HepG2 (cell line): Measurements from ENCODE around the gene DUSP16. TPM values are rescaled to one million over a fixed set of nuclear protein-coding genes. Genes with fewer than 3 reads are reported as not detected.
A peak's percentile ranks its signal among the peaks of the same experiment; 100 is the strongest.

Experiments used
- CAMTA2 ChIP-seq: sonication (generic); formaldehyde crosslinking; IDR thresholded peaks from 2 replicates; pipeline ENCODE4 v1.4.0; 2020; ENCODE audit warnings: mild to moderate bottlenecking, missing genetic modification reagents, borderline replicate concordance
- CHD2 ChIP-seq: IDR thresholded peaks from 2 replicates; pipeline ENCODE4 v1.6.1; 2011; ENCODE audit warnings: low read depth, low read length, improper control_type of control experiment
- ETV5 ChIP-seq: IDR thresholded peaks from 2 replicates; pipeline ENCODE4 v1.6.1; 2018; ENCODE audit warnings: missing biosample characterization, missing genetic modification reagents, inconsistent platforms, borderline replicate concordance
- FOXO1 ChIP-seq: sonication (generic); formaldehyde crosslinking; IDR thresholded peaks from 2 replicates; pipeline ENCODE4 v1.4.0; 2020; ENCODE audit warnings: missing genetic modification reagents
- KLF11 ChIP-seq: IDR thresholded peaks from 2 replicates; pipeline ENCODE4 v1.6.1; 2016; ENCODE audit warnings: missing compliant biosample characterization
- NAIF1 ChIP-seq: sonication (generic); formaldehyde crosslinking; IDR thresholded peaks from 2 replicates; pipeline ENCODE4 v1.5.0; 2020; ENCODE audit warnings: mild to moderate bottlenecking, missing genetic modification reagents, borderline replicate concordance
- NFE2L1 ChIP-seq: sonication (generic); formaldehyde crosslinking; IDR thresholded peaks from 2 replicates; pipeline ENCODE4 v1.4.0; 2020; ENCODE audit warnings: missing genetic modification reagents, mild to moderate bottlenecking, borderline replicate concordance
- NR2F2 ChIP-seq: IDR thresholded peaks from 2 replicates; pipeline ENCODE4 v1.6.1; 2012; ENCODE audit warnings: low read depth, inconsistent platforms, borderline replicate concordance
- PRDM4 ChIP-seq: sonication (generic); formaldehyde crosslinking; IDR thresholded peaks from 2 replicates; pipeline ENCODE4 v1.9.0; 2021; ENCODE audit warnings: missing genetic modification reagents, borderline replicate concordance
- SRSF4 ChIP-seq: fragments of 200-400 bp; formaldehyde crosslinking; IDR thresholded peaks from one replicate; pipeline ENCODE4 v1.6.1; 2018; ENCODE audit warnings: mild to moderate bottlenecking, low read depth, low read length, moderate library complexity; ENCODE audit not compliant: poor library complexity, severe bottlenecking
- SRSF9 ChIP-seq: fragments of 200-400 bp; formaldehyde crosslinking; IDR thresholded peaks from 2 replicates; pipeline ENCODE4 v1.6.1; 2018; ENCODE audit warnings: borderline replicate concordance, mild to moderate bottlenecking, low read depth, low read length; ENCODE audit not compliant: insufficient read depth, poor library complexity, severe bottlenecking
- THAP7 ChIP-seq: sonication (generic); formaldehyde crosslinking; IDR thresholded peaks from 2 replicates; pipeline ENCODE4 v1.8.1; 2023; ENCODE audit warnings: mild to moderate bottlenecking, missing genetic modification reagents
- ZMYM3 ChIP-seq: sonication (generic); formaldehyde crosslinking; IDR thresholded peaks from 2 replicates; pipeline ENCODE4 v1.5.1; 2020; ENCODE audit warnings: mild to moderate bottlenecking, missing genetic modification reagents
- ZNF24 ChIP-seq: fragments of 450-650 bp; IDR thresholded peaks from 2 replicates; pipeline ENCODE4 v1.6.1; 2017; ENCODE audit warnings: antibody characterized with exemption, mild to moderate bottlenecking
- ZNF263 ChIP-seq: sonication (generic); formaldehyde crosslinking; IDR thresholded peaks from 2 replicates; pipeline ENCODE4 v1.4.0; 2020; ENCODE audit warnings: missing genetic modification reagents
- ZNF605 ChIP-seq: sonication (generic); formaldehyde crosslinking; IDR thresholded peaks from 2 replicates; pipeline ENCODE4 v1.8.0; 2022; ENCODE audit warnings: mild to moderate bottlenecking, missing genetic modification reagents
- ZNF713 ChIP-seq: sonication (generic); formaldehyde crosslinking; IDR thresholded peaks from 2 replicates; pipeline ENCODE4 v1.4.0; 2020; ENCODE audit warnings: mild to moderate bottlenecking, missing genetic modification reagents
- ZSCAN30 ChIP-seq: sonication (generic); formaldehyde crosslinking; IDR thresholded peaks from 2 replicates; pipeline ENCODE4 v1.5.0; 2020; ENCODE audit warnings: mild to moderate bottlenecking, missing genetic modification reagents
- polyA plus RNA-seq, 8 experiments: library from polyadenylated mRNA; depleted of rRNA in 3 of 8; stranded (reverse) in 7 of 8; unstranded in 1 of 8; fragments of >200 nt; fragmentation: Illumina TruSeq in 4 of 8; extraction: Trizol in 4 of 8; gene quantifications; 2 replicates each; pipeline versions ENCODE4 v1.2.1 to v1.2.3, GENCODE V29; 2011 to 2016; ENCODE audit warnings: low read depth in 4 of 8, missing spikeins in 1 of 8, mixed read lengths in 1 of 8; ENCODE audit not compliant: insufficient read depth in 1 of 8
- total RNA-seq, 5 experiments: library from RNA; depleted of rRNA; stranded (reverse); fragments of >200 nt; fragmentation: Illumina TruSeq; extraction: Trizol; gene quantifications; 2 replicates each; pipeline ENCODE4 v1.2.3, GENCODE V29; 2016; ENCODE audit warnings: low read depth in 1 of 5
- TF ChIP-seq, protein P1 (sequence below): sonication (generic); formaldehyde crosslinking; IDR thresholded peaks from 2 replicates; pipeline ENCODE4 v1.8.0; 2022; ENCODE audit warnings: mild to moderate bottlenecking, missing genetic modification reagents, moderate library complexity
- TF ChIP-seq, protein P2 (sequence below), 2 experiments: sonication (generic) in 1 of 2; formaldehyde crosslinking in 1 of 2; IDR thresholded peaks; 2 replicates each; pipeline versions ENCODE4 v1.4.0 to v1.6.1; 2016 to 2020; ENCODE audit warnings: borderline replicate concordance in 1 of 2, low read depth in 1 of 2, mild to moderate bottlenecking in 1 of 2, missing genetic modification reagents in 1 of 2

DUSP16 gene
- total and polyA plus RNA-seq, 2 of the 13 experiments (the other 11 are each of a cell fraction or from before 2014, with no cell fraction given), result 45.7 to 46.6 TPM

DNA sequence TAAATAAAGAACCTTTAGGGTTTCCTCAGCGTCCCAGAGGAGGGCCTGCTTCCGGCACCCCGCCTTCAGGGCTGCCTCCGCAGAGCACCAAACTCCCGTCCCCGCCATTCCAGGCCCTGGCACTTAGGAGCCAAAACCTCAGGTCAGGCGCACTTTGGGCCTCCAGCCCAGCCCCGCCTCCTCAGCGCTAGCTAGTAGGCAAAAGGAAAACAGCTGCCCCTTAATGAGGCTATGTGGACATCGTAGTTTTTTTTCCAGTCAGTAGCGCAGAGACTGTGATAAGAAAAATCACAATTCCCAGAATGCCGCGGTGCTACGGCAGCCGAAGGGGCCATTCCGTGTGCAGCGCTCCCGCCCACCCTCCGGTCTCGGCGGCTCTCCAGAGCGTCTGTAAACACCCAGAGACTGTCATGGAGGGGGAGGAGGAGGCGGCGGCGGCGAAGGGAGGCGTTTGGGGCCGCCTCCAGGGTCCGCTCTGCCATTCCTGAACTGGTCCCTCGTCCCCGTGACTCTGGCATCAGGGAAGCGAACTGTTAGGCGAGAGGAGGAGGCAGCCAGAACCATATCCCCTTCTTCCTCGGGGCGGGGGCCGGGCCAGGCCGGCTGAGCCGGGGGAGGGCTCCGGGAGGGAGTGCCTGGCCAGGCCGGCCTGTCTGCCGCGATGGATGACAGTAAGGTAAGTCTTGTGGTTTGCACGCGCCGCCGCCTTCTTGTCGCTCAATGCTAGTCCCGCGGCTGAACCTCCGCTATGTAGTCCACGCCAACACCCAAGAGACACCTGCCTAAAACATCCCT, 49.0 kb upstream of the DUSP16 start, which contains the start of gene CREBL2 (continued):
- TF ChIP-seq, protein P1, sequence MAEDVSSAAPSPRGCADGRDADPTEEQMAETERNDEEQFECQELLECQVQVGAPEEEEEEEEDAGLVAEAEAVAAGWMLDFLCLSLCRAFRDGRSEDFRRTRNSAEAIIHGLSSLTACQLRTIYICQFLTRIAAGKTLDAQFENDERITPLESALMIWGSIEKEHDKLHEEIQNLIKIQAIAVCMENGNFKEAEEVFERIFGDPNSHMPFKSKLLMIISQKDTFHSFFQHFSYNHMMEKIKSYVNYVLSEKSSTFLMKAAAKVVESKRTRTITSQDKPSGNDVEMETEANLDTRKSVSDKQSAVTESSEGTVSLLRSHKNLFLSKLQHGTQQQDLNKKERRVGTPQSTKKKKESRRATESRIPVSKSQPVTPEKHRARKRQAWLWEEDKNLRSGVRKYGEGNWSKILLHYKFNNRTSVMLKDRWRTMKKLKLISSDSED (CRISPR knock-in tag), result no peak
- TF ChIP-seq KLF11 (CRISPR knock-in tag) (no peak), CAMTA2 (CRISPR knock-in tag) (no peak), ETV5 (CRISPR knock-in tag) (peak; percentile 66; the same call in 1 of the 2 replicates), FOXO1 (CRISPR knock-in tag) (peak; percentile 94), NFE2L1 (no peak), ZNF713 (no peak), ZSCAN30 (CRISPR knock-in tag) (peak; percentile 78; the same call in 1 of the 2 replicates), PRDM4 (CRISPR knock-in tag) (no peak), THAP7 (CRISPR knock-in tag) (peak; percentile 82), ZMYM3 (CRISPR knock-in tag) (peak; percentile 71; the same call in 1 of the 2 replicates), ZNF605 (CRISPR knock-in tag) (peak; percentile 93), NAIF1 (CRISPR knock-in tag) (peak; percentile 91), SRSF9 (no peak), SRSF4 (no peak), ZNF263 (CRISPR knock-in tag) (peak; percentile 60; the same call in 1 of the 2 replicates), ZNF24 (0 out of 2 replicates have a peak, but pooled peaks have one; percentile 34), NR2F2 (no peak), CHD2 (peak; percentile 10)
- TF ChIP-seq, protein P2, sequence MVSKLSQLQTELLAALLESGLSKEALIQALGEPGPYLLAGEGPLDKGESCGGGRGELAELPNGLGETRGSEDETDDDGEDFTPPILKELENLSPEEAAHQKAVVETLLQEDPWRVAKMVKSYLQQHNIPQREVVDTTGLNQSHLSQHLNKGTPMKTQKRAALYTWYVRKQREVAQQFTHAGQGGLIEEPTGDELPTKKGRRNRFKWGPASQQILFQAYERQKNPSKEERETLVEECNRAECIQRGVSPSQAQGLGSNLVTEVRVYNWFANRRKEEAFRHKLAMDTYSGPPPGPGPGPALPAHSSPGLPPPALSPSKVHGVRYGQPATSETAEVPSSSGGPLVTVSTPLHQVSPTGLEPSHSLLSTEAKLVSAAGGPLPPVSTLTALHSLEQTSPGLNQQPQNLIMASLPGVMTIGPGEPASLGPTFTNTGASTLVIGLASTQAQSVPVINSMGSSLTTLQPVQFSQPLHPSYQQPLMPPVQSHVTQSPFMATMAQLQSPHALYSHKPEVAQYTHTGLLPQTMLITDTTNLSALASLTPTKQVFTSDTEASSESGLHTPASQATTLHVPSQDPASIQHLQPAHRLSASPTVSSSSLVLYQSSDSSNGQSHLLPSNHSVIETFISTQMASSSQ (IDR thresholded peaks at IDR 0.05; ENCODE audit: low read depth), result no peak
- TF ChIP-seq, protein P2 (CRISPR knock-in tag; IDR thresholded peaks at IDR 0.05; ENCODE audit: borderline replicate concordance), result peak; percentile 80; the same call in 1 of the 2 replicates
